H1 (cell line): Measurements from ENCODE around the gene TXNDC15. TPM values are rescaled to one million over a fixed set of nuclear protein-coding genes. Genes with fewer than 3 reads are reported as not detected.

Experiments used
- BRCA1 ChIP-seq: IDR thresholded peaks from 2 replicates; pipeline ENCODE4 v1.6.1; 2012; ENCODE audit warnings: low read depth, low read length, improper control_type of control experiment
- SIN3A ChIP-seq, 2 experiments: IDR thresholded peaks in 1 of 2; conservative IDR thresholded peaks in 1 of 2; 2 replicates each; pipeline ENCODE4 v1.6.1; 2011 to 2012; ENCODE audit warnings: low read length in 2 of 2, improper control_type of control experiment in 1 of 2, low read depth in 1 of 2, mild to moderate bottlenecking in 1 of 2
- polyA plus RNA-seq, 7 experiments: library from polyadenylated mRNA; depleted of rRNA in 3 of 7; stranded (reverse) in 5 of 7; unstranded in 2 of 7; fragments of >200 nt in 5 of 7; fragments of 200-250 nt in 2 of 7; gene quantifications; 1 replicate in 5 of 7; 2 replicates in 1 of 7; 4 replicates in 1 of 7; pipeline versions ENCODE4 v1.2.1 to v1.2.3, GENCODE V29; 2011 to 2013; ENCODE audit warnings: missing spikeins in 2 of 7, mixed read lengths in 2 of 7
- total RNA-seq: library from RNA; stranded (reverse); fragmentation: NEBNext Ultra II Directional; extraction: Animal tissue kit (Norgen Biotek cat#: 25700); gene quantifications from 2 replicates; pipeline ENCODE4 v1.2.1, GENCODE V29; 2021

TXNDC15 gene
- total and polyA plus RNA-seq, 2 of the 8 experiments (the other 6 are each of a cell fraction or from before 2014, with no cell fraction given) = 20.1 to 30.8 TPM

DNA sequence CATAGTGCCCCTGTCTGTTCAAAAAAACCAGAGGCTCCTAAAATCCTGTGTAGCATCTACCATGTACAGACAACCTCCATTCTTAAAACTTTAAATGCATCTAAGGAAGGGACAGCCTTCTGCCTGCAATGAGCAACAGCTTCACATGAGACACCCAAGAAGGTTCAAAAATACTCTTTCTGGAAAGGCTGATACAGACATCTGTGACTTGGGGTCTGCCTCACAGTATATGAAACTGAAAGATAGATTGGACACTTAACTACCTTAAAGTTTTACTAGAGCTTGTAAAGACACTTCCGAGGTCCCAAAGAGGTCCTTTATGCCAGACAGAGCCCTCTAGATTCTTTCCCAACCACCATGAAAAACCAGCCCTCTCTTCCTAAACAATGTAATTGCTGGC lies 65.3 kb downstream of the TXNDC15 start (continued):
- no peak for TF ChIP-seq BRCA1
- TF ChIP-seq SIN3A (conservative IDR thresholded peaks at IDR 0.05 in 1 of 2, IDR thresholded peaks at IDR 0.05 in 1 of 2; ENCODE audit: low read depth in 1 of 2, low read length in 2 of 2) = no peak
- TF ChIP-seq, all 59 proteins: peak for 0
